ENCODE measurements around the gene EYA2. TPM values are rescaled to one million over a fixed set of nuclear protein-coding genes. Genes with fewer than 3 reads are reported as not detected.
A peak's percentile ranks its signal among the peaks of the same experiment; 100 is the strongest.
"Not testable (repeated sequence)": the region's sequence is repeated elsewhere in the genome, so short reads cannot be mapped to it uniquely, and the experiment has no call there.

EYA2 gene
- total RNA-seq, 1 donor from 2014 or later: 1.3 TPM

DNA sequence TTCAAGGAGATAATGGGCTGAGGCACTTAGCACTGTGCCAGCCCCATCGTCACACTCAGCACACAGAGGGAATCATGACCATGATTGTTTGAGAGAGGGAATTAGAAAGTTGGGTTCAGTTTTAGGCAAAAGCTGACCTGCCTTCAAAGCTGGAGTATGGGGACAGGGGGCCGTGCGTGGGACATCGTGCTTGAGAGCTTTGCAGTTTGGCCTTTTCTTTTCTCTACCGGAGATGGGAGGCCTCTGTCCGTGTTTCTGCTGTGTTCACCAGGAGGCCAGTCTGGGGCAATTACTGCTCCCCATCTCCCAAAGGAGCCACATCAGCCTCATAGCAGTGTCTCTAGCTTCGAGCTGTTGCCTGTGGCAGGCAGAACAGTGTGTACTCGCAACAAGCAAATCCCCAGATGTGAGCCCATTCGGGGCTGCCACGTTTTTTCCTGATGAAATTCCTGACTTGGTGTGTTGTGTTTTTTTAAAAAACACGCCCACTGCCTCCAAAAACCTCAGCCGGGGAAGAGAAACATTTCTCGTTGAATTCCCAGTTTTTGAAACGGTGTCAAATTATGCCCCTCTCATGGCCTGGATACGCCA lies 20.2 kb downstream of the EYA2 start:
- DNase-seq (ENCODE audit: low read depth, low spot score): no peak
- H3K36me3 Mint-ChIP-seq (ENCODE audit: low read depth): no peaks in the 10 kb centered on the region
- peak overlapping the region; percentile 68 for H3K27ac Mint-ChIP-seq (ENCODE audit: unreplicated experiment)
- H3K9me3 Mint-ChIP-seq: peaks cover 9% of the 10 kb centered on the region
- H3K4me1 Mint-ChIP-seq: no peaks in the 10 kb centered on the region
- TF ChIP-seq, protein P1, sequence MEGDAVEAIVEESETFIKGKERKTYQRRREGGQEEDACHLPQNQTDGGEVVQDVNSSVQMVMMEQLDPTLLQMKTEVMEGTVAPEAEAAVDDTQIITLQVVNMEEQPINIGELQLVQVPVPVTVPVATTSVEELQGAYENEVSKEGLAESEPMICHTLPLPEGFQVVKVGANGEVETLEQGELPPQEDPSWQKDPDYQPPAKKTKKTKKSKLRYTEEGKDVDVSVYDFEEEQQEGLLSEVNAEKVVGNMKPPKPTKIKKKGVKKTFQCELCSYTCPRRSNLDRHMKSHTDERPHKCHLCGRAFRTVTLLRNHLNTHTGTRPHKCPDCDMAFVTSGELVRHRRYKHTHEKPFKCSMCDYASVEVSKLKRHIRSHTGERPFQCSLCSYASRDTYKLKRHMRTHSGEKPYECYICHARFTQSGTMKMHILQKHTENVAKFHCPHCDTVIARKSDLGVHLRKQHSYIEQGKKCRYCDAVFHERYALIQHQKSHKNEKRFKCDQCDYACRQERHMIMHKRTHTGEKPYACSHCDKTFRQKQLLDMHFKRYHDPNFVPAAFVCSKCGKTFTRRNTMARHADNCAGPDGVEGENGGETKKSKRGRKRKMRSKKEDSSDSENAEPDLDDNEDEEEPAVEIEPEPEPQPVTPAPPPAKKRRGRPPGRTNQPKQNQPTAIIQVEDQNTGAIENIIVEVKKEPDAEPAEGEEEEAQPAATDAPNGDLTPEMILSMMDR (conservative IDR thresholded peaks at IDR 0.05): no peak
- no peak overlapping the region for H3K4me3 Mint-ChIP-seq
- no peaks in the 10 kb centered on the region for H3K27me3 Mint-ChIP-seq (ENCODE audit: low read depth)

DNA sequence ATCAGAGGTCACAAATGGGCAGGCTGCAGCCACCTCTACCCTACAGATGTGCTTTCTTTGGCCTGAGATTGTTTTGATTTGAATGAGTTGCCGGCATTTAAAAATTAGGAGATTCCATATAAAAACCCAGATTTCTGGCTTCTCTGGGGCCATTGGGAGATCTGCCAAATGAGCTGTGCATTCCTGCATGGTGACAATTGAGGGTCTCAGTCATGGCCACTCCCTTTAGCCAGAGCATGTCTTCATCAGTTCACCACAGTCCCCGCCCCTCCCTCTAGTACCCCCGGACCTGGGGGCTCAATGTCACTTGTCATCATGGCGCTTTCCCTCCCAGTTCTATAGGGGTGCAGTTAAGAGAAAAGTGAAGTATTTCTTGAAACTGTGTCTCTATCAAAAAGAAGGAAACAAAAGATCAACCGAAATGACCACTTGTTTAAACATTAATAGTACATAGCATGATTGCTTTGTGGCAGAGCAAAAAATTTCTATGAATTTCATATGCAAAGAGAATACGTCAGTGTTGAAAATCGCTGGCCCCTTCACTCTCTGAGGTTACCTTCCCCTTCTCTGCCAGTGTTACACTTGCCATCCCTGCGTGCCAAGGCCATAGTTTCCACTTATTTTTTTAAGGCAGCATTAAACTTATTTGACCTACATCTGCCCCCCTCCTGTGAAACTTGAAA lies 21.1 kb downstream of the EYA2 start:
- TF ChIP-seq, protein P1 (conservative IDR thresholded peaks at IDR 0.05): no peak
- H3K27ac Mint-ChIP-seq (ENCODE audit: unreplicated experiment): no peak overlapping the region

DNA sequence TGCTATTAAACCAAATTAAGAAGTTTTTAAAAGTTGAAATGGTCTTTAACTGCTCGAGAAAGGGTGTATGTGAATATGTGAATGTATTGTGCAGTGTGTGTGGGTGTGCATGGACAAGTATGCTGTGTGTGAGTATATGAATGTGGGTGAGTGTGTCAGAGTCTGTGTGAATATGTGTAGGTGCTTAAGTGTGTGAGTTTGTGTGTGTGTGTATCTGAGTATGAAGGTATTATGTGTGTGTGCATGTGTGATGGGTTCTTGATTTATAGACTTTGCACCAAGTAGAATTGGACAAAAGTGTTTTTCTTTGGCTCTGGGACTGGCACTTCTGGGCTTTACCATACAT lies 21.6 kb downstream of the EYA2 start:
- H3K36me3 Mint-ChIP-seq (ENCODE audit: low read depth): no peaks in the 10 kb centered on the region
- H3K4me1 Mint-ChIP-seq: no peaks in the 10 kb centered on the region
- no peak overlapping the region for H3K4me3 Mint-ChIP-seq
- no peak for DNase-seq (ENCODE audit: low read depth, low spot score)
- peaks cover 9% of the 10 kb centered on the region for H3K9me3 Mint-ChIP-seq
- TF ChIP-seq, protein P1 (conservative IDR thresholded peaks at IDR 0.05): no peak
- no peak overlapping the region for H3K27ac Mint-ChIP-seq (ENCODE audit: unreplicated experiment)
- H3K27me3 Mint-ChIP-seq (ENCODE audit: low read depth): no peaks in the 10 kb centered on the region

More for the DNA sequence above, 21.1 kb downstream of the EYA2 start:
- H3K27me3 Mint-ChIP-seq (ENCODE audit: low read depth): no peaks in the 10 kb centered on the region
- peaks cover 9% of the 10 kb centered on the region for H3K9me3 Mint-ChIP-seq
- no peak for DNase-seq (ENCODE audit: low read depth, low spot score)
- H3K4me3 Mint-ChIP-seq: no peak overlapping the region
- no peaks in the 10 kb centered on the region for H3K36me3 Mint-ChIP-seq (ENCODE audit: low read depth)
- no peaks in the 10 kb centered on the region for H3K4me1 Mint-ChIP-seq

DNA sequence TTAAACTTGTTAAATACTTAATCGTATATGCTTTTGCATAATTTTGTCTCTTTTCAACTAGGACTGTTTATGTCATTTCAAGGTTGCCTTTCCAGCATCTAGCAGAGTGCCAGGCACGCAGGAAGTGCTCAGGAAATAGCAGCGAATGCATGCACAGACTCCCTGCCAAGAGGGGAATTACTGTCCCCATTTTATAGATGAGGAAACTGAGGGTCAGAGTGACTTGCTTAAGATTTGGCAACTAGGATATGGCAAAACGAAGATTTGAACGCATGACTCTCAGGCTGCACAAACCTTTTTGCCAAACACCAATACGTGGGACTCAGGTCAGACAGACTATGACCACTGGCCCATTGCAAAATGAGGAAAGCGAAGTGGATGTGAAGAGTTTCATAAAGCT lies 22.5 kb downstream of the EYA2 start:
- no peaks in the 10 kb centered on the region for H3K36me3 Mint-ChIP-seq (ENCODE audit: low read depth)
- H3K4me1 Mint-ChIP-seq: no peaks in the 10 kb centered on the region
- TF ChIP-seq, protein P1 (conservative IDR thresholded peaks at IDR 0.05): no peak
- H3K4me3 Mint-ChIP-seq: no peak overlapping the region
- no peak overlapping the region for H3K27ac Mint-ChIP-seq (ENCODE audit: unreplicated experiment)
- DNase-seq (ENCODE audit: low read depth, low spot score): no peak
- peaks cover 9% of the 10 kb centered on the region for H3K9me3 Mint-ChIP-seq
- no peaks in the 10 kb centered on the region for H3K27me3 Mint-ChIP-seq (ENCODE audit: low read depth)

DNA sequence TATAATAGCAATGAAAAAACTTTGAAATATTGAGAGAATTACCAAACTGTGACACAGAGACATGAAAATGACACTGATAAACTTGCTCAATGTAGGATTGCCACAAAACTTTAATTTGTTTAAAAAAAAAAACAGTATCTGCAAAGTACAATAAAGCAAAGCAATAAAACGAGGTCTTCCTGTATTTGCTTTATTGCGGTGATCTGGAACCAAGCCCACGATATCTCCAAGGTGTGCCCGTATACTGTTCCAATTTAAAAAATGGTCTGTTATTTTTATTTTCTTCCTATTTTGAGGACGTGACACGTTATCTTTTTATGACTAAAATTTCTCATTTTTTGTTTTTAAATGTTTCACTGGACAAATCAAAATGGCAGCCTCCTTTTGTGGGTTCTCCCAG lies 25.5 kb downstream of the EYA2 start:
- Mint-ChIP-seq H3K9me3 (no peaks in the 10 kb centered on the region), H3K4me1 (no peaks in the 10 kb centered on the region), H3K27me3 (ENCODE audit: low read depth) (no peaks in the 10 kb centered on the region), H3K27ac (ENCODE audit: unreplicated experiment) (no peak overlapping the region), H3K36me3 (ENCODE audit: low read depth) (no peaks in the 10 kb centered on the region), H3K4me3 (no peak overlapping the region)
- no peak for DNase-seq (ENCODE audit: low read depth, low spot score)
- TF ChIP-seq, protein P1 (conservative IDR thresholded peaks at IDR 0.05): no peak

DNA sequence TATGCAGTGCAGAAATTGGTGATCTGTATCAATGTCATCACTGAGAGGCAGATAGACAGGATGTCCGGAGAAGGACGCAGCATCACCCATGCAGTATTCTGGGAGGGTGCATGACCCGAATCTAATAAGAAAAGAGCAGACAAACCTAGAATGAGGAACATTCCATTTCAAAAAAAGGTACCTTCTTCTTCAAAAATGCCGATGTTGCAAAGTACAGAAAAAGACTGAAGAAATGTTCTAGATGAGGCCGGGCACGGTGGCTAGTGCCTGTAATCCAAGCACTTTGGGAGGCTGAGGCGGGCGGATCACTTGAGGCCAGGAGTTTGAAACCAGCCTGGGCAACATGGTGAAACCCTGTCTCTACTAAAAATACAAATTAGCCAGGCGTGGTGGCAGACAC lies 28.2 kb downstream of the EYA2 start:
- H3K9me3 Mint-ChIP-seq; H3K27me3 Mint-ChIP-seq (ENCODE audit: low read depth); H3K27ac Mint-ChIP-seq (ENCODE audit: unreplicated experiment); H3K4me1 Mint-ChIP-seq; DNase-seq (ENCODE audit: low read depth, low spot score); H3K4me3 Mint-ChIP-seq; H3K36me3 Mint-ChIP-seq (ENCODE audit: low read depth): not testable (repeated sequence)

All from neural crest cell (in vitro differentiated cells).